HepG2 (cell line): ENCODE measurements around the gene MYO9A. TPM values are rescaled to one million over a fixed set of nuclear protein-coding genes. Genes with fewer than 3 reads are reported as not detected.
A peak's percentile ranks its signal among the peaks of the same experiment; 100 is the strongest.

Source experiments
- FOXA1 ChIP-seq, 2 experiments: fragments of 450-650 bp in 1 of 2; sonication (generic) in 1 of 2; formaldehyde crosslinking in 1 of 2; IDR thresholded peaks; 2 replicates each; pipeline versions ENCODE4 v1.4.0 to v1.6.1; 2016 to 2020; ENCODE audit warnings: missing genetic modification reagents in 1 of 2
- KDM6A ChIP-seq: IDR thresholded peaks from 2 replicates; pipeline ENCODE4 v1.6.1; 2016; ENCODE audit warnings: low read depth
- RFX1 ChIP-seq: fragments of 450-650 bp; IDR thresholded peaks from 2 replicates; pipeline ENCODE4 v1.6.1; 2017
- SKI ChIP-seq: fragments of 450-650 bp; IDR thresholded peaks from one replicate; pipeline ENCODE4 v1.6.1; 2018; ENCODE audit warnings: mild to moderate bottlenecking; ENCODE audit not compliant: partially characterized antibody
- SP140L ChIP-seq: sonication (generic); formaldehyde crosslinking; IDR thresholded peaks from 2 replicates; pipeline ENCODE4 v1.4.0; 2020; ENCODE audit warnings: missing genetic modification reagents, borderline replicate concordance
- TMF1 ChIP-seq: sonication (generic); formaldehyde crosslinking; IDR thresholded peaks from 2 replicates; pipeline ENCODE4 v1.8.1; 2022; ENCODE audit warnings: low read depth, missing genetic modification reagents
- ZGPAT ChIP-seq: IDR thresholded peaks from 2 replicates; pipeline ENCODE4 v1.6.1; 2016; ENCODE audit warnings: mild to moderate bottlenecking
- ZNF205 ChIP-seq: IDR thresholded peaks from 2 replicates; pipeline ENCODE4 v1.6.1; 2018; ENCODE audit warnings: missing biosample characterization, missing genetic modification reagents
- ZNF276 ChIP-seq: sonication (generic); formaldehyde crosslinking; IDR thresholded peaks from 2 replicates; pipeline ENCODE4 v1.4.0; 2020; ENCODE audit warnings: mild to moderate bottlenecking, low read depth, missing genetic modification reagents
- ZNF281 ChIP-seq: sonication (generic); formaldehyde crosslinking; IDR thresholded peaks from 2 replicates; pipeline ENCODE4 v1.4.0; 2020; ENCODE audit warnings: missing genetic modification reagents, borderline replicate concordance
- ZNF503 ChIP-seq: sonication (generic); formaldehyde crosslinking; IDR thresholded peaks from 2 replicates; pipeline ENCODE4 v1.4.0; 2020; ENCODE audit warnings: missing genetic modification reagents
- ZNF597 ChIP-seq: sonication (generic); formaldehyde crosslinking; IDR thresholded peaks from 2 replicates; pipeline ENCODE4 v1.5.0; 2020; ENCODE audit warnings: missing genetic modification reagents
- ZNF772 ChIP-seq: sonication (generic); formaldehyde crosslinking; IDR thresholded peaks from 2 replicates; pipeline ENCODE4 v1.5.0; 2020; ENCODE audit warnings: mild to moderate bottlenecking, missing genetic modification reagents
- ZNF891 ChIP-seq: sonication (generic); formaldehyde crosslinking; IDR thresholded peaks from 2 replicates; pipeline ENCODE4 v1.5.0; 2020; ENCODE audit warnings: mild to moderate bottlenecking, missing genetic modification reagents
- polyA plus RNA-seq, 8 experiments: library from polyadenylated mRNA; depleted of rRNA in 3 of 8; stranded (reverse) in 7 of 8; unstranded in 1 of 8; fragments of >200 nt; fragmentation: Illumina TruSeq in 4 of 8; extraction: Trizol in 4 of 8; gene quantifications; 2 replicates each; pipeline versions ENCODE4 v1.2.1 to v1.2.3, GENCODE V29; 2011 to 2016; ENCODE audit warnings: low read depth in 4 of 8, missing spikeins in 1 of 8, mixed read lengths in 1 of 8; ENCODE audit not compliant: insufficient read depth in 1 of 8
- total RNA-seq, 5 experiments: library from RNA; depleted of rRNA; stranded (reverse); fragments of >200 nt; fragmentation: Illumina TruSeq; extraction: Trizol; gene quantifications; 2 replicates each; pipeline ENCODE4 v1.2.3, GENCODE V29; 2016; ENCODE audit warnings: low read depth in 1 of 5

MYO9A gene
- total and polyA plus RNA-seq, 2 of the 13 experiments (the other 11 are each of a cell fraction or from before 2014, with no cell fraction given), result 4.8 to 15.3 TPM

GRCh38 chr15:72117486-72118016 lies 399 bp downstream of the MYO9A start (continued):
- TF ChIP-seq KDM6A (CRISPR knock-in tag), result no peak
- no peak for TF ChIP-seq ZNF205 (CRISPR knock-in tag)
- TF ChIP-seq ZGPAT (CRISPR knock-in tag), result 0 out of 2 replicates have a peak, but pooled peaks have one; percentile 32
- TF ChIP-seq ZNF891 (CRISPR knock-in tag), result no peak
- peak; percentile 44; the same call in 1 of the 2 replicates for TF ChIP-seq ZNF772
- TF ChIP-seq ZNF597 (CRISPR knock-in tag), result no peak
- TF ChIP-seq FOXA1 (IDR thresholded peaks at IDR 0.05), result no peak
- TF ChIP-seq FOXA1 (CRISPR knock-in tag; IDR thresholded peaks at IDR 0.05), result no peak
- TF ChIP-seq RFX1, result no peak
- no peak for TF ChIP-seq SP140L (CRISPR knock-in tag)
- TF ChIP-seq SKI, result no peak
- TF ChIP-seq ZNF281 (CRISPR knock-in tag), result peak; percentile 19; the same call in 1 of the 2 replicates
- TF ChIP-seq ZNF276 (CRISPR knock-in tag), result no peak
- no peak; the same call in 1 of the 2 replicates for TF ChIP-seq TMF1 (CRISPR knock-in tag)
- no peak for TF ChIP-seq ZNF503 (CRISPR knock-in tag)
